GM10266 (cell line): ENCODE measurements around the gene ETS1.

Experiments used
- DNase-seq: peaks from one replicate; pipeline ENCODE4 v3.0.0; 2012; ENCODE audit errors: extremely low spot score
- TF ChIP-seq, protein P1 (sequence below): IDR thresholded peaks from 2 replicates; pipeline ENCODE4 v1.5.1; 2012; ENCODE audit warnings: mild to moderate bottlenecking, low read depth; ENCODE audit not compliant: control insufficient read depth, insufficient read depth; ENCODE audit errors: missing control alignments

The ETS1 gene

DNA sequence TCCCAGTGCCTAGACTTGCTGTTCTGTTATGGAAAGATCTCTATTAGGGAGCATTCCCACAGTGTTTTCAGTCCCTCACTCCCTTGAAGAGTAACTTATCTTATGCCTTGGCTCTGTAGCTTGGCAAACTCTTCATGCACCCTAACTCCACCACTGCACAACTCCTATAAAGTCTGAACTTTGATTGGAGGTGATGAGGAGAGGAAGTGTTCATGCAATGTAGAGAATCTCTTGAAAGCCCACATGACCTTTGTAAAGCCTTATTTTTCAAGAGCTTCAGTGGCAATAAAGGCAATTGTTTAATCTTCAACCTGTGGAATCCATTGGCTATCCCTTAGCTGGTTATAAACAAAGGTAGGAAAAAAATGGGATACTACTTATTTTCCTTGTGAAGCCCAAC is 176.2 kb downstream of the ETS1 start:
- DNase-seq: no peak
- TF ChIP-seq, protein P1, sequence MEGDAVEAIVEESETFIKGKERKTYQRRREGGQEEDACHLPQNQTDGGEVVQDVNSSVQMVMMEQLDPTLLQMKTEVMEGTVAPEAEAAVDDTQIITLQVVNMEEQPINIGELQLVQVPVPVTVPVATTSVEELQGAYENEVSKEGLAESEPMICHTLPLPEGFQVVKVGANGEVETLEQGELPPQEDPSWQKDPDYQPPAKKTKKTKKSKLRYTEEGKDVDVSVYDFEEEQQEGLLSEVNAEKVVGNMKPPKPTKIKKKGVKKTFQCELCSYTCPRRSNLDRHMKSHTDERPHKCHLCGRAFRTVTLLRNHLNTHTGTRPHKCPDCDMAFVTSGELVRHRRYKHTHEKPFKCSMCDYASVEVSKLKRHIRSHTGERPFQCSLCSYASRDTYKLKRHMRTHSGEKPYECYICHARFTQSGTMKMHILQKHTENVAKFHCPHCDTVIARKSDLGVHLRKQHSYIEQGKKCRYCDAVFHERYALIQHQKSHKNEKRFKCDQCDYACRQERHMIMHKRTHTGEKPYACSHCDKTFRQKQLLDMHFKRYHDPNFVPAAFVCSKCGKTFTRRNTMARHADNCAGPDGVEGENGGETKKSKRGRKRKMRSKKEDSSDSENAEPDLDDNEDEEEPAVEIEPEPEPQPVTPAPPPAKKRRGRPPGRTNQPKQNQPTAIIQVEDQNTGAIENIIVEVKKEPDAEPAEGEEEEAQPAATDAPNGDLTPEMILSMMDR: no peak

DNA sequence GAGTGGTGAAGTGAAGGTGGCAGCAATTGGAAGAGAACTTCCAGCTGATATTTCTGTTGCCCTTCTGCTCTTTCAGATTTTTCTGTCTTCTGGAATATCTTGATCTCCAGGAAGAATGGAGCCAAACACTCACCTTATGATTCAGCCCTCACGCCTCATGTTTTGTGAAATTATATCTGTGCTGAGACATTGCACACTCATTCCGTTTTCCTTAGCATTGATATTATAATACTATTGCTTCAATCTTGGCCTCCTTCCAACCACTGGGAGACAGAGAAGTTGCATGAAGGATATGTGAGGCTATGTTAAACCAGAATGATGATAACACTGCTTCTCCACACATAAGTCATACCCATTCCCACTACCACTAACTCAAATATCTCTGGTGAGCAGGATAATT is 177.9 kb downstream of the ETS1 start:
- no peak for DNase-seq
- TF ChIP-seq, protein P1: no peak
